Endothelial cell of umbilical vein (primary cell): Measurements from ENCODE around the gene TSR3. TPM values are rescaled to one million over a fixed set of nuclear protein-coding genes. Genes with fewer than 3 reads are reported as not detected.

ENCODE experiments used
- BruUV-seq: library from RNA; stranded (reverse); fragments of 400-500 nt; replicated peaks from 2 replicates; lab custom pipeline; 2021; lab: Mats Ljungman, UMichigan
- CTCF ChIA-PET: fragments of 300-600, 350-600 bp; sonication (Branson Sonifier 250); formaldehyde crosslinking; loops from one replicate; lab custom pipeline; 2021; ENCODE audit warnings: antibody characterized with exemption, inconsistent platforms; lab: Charles Lee
- POLR2A ChIA-PET: fragments of 300-600, 350-600 bp; sonication (Branson Sonifier 250); formaldehyde crosslinking; loops from one replicate; lab custom pipeline; 2021; ENCODE audit warnings: antibody characterized with exemption, inconsistent platforms; lab: Charles Lee
- DNase-seq: peaks from one replicate; pipeline ENCODE4 v3.0.0-alpha.2; 2011; ENCODE audit warnings: low read depth, low spot score
- FAIRE-seq: peaks from 2 replicates; lab custom pipeline; 2011; peaks lifted over from hg19 to GRCh38; lab: Jason Lieb, UNC
- H2AFZ ChIP-seq: 2 replicates; pipeline ENCODE4 v1.6.0; 2012; ENCODE audit warnings: low read depth, low read length, control low read depth, inconsistent platforms
- H3K27ac ChIP-seq: 2 replicates; pipeline ENCODE4 v1.5.1; 2011; ENCODE audit warnings: low read depth, mild to moderate bottlenecking, control low read depth, low read length, moderate library complexity; ENCODE audit not compliant: insufficient read depth
- H3K27me3 ChIP-seq, 2 experiments: 2 replicates each; pipeline versions ENCODE4 v1.6.0 to v1.6.1; 2011; ENCODE audit warnings: low read length in 2 of 2, mixed read lengths in 1 of 2; ENCODE audit not compliant: control insufficient read depth in 2 of 2, insufficient read depth in 2 of 2
- H3K36me3 ChIP-seq, 2 experiments: 2 replicates in 1 of 2; 3 replicates in 1 of 2; pipeline ENCODE4 v1.5.1; 2011; ENCODE audit warnings: low read length in 2 of 2, mild to moderate bottlenecking in 1 of 2, moderate library complexity in 1 of 2; ENCODE audit not compliant: control insufficient read depth in 2 of 2, insufficient read depth in 2 of 2; ENCODE audit errors: extremely low read depth in 1 of 2
- H3K4me1 ChIP-seq: 3 replicates; pipeline ENCODE4 v1.5.1; 2011; ENCODE audit warnings: mild to moderate bottlenecking, low read length; ENCODE audit not compliant: control insufficient read depth, insufficient read depth; ENCODE audit errors: extremely low read depth
- H3K4me2 ChIP-seq: 2 replicates; pipeline ENCODE4 v1.6.1; 2011; ENCODE audit warnings: low read length, control low read depth, mixed read lengths; ENCODE audit not compliant: insufficient read depth
- H3K4me3 ChIP-seq, 3 experiments: fragments of 200-600 bp in 1 of 3; sonication (generic), shearing (Covaris generic) in 1 of 3; replicated peaks in 1 of 3; 2 replicates each; pipeline ENCODE4 v1.5.1; 2011 to 2016; ENCODE audit warnings: control low read depth in 3 of 3, low read length in 3 of 3, mild to moderate bottlenecking in 2 of 3, inconsistent platforms in 1 of 3, low read depth in 1 of 3, moderate library complexity in 1 of 3; ENCODE audit not compliant: insufficient read depth in 1 of 3
- H3K79me2 ChIP-seq: 2 replicates; pipeline ENCODE4 v1.6.0; 2012; ENCODE audit warnings: low read length, inconsistent platforms; ENCODE audit not compliant: control insufficient read depth, insufficient read depth
- H3K9ac ChIP-seq: replicated peaks from 2 replicates; pipeline ENCODE3; 2011; ENCODE audit warnings: low read length, control low read depth; ENCODE audit not compliant: insufficient read depth; ENCODE audit errors: extremely low read depth
- H3K9me1 ChIP-seq: replicated peaks from 3 replicates; pipeline ENCODE4 v1.6.0; 2011; ENCODE audit warnings: mild to moderate bottlenecking, low read length; ENCODE audit not compliant: control insufficient read depth, insufficient read depth; ENCODE audit errors: extremely low read depth
- H3K9me3 ChIP-seq: replicated peaks from 2 replicates; pipeline ENCODE4 v1.5.1; 2012; ENCODE audit warnings: low read length, inconsistent platforms; ENCODE audit not compliant: control insufficient read depth, insufficient read depth
- H4K20me1 ChIP-seq: replicated peaks from 2 replicates; pipeline ENCODE3; 2011; ENCODE audit warnings: mild to moderate bottlenecking, low read length; ENCODE audit not compliant: control insufficient read depth, insufficient read depth; ENCODE audit errors: extremely low read depth
- CTCF ChIP-seq, 2 donors: IDR thresholded peaks; 1 replicate in 1 of 2; 2 replicates in 1 of 2; pipeline ENCODE4 v1.5.1; 2011; ENCODE audit warnings: low read length in 2 of 2, mild to moderate bottlenecking in 2 of 2, moderate library complexity in 2 of 2, control low read depth in 1 of 2, inconsistent platforms in 1 of 2, low read depth in 1 of 2; ENCODE audit not compliant: insufficient read depth in 1 of 2; ENCODE audit errors: extremely low read depth in 1 of 2
- EZH2 ChIP-seq: IDR thresholded peaks from 2 replicates; pipeline ENCODE4 v1.6.1; 2012; ENCODE audit warnings: borderline replicate concordance, low read depth, mild to moderate bottlenecking, moderate library complexity, low read length, inconsistent platforms; ENCODE audit not compliant: severe bottlenecking
- GATA2 ChIP-seq: IDR thresholded peaks from 2 replicates; pipeline ENCODE4 v1.7.0; 2011; ENCODE audit warnings: low read depth, mild to moderate bottlenecking, moderate library complexity, mixed read lengths, low read length; ENCODE audit not compliant: insufficient read length, insufficient read depth
- MYC ChIP-seq: IDR thresholded peaks from one replicate; pipeline ENCODE4 v1.6.1; 2011; ENCODE audit warnings: mild to moderate bottlenecking, low read depth, low read length
- POLR2AphosphoS5 ChIP-seq: IDR thresholded peaks from 2 replicates; pipeline ENCODE4 v1.6.1; 2012; ENCODE audit warnings: low read depth, mild to moderate bottlenecking, control low read depth, low read length, moderate library complexity; ENCODE audit not compliant: insufficient read depth
- dilution Hi-C: fragments of 300-500 bp; cut with MboI; formaldehyde crosslinking; loops from one replicate; pipeline ENCODE4 v1.15.0; 2019; ENCODE audit warnings: low sequenced_read_pairs; ENCODE audit not compliant: extremely low pct_ligation_motif_present
- intact Hi-C: fragments of 100-400 bp; cut with micrococcal nuclease; formaldehyde crosslinking; loops from one replicate; pipeline ENCODE4 v1.10.0; 2022
- polyA plus RNA-seq, 4 experiments: library from polyadenylated mRNA; depleted of rRNA in 3 of 4; stranded (reverse) in 3 of 4; unstranded in 1 of 4; fragments of >200 nt; gene quantifications; 2 replicates each; pipeline versions ENCODE4 v1.2.1 to v1.2.3, GENCODE V29; 2011 to 2012; ENCODE audit warnings: missing spikeins in 1 of 4
- total RNA-seq: library from RNA; stranded (reverse); gene quantifications from 2 replicates; pipeline ENCODE4 v1.2.3, GENCODE V29; 2021

TSR3 gene
- total and polyA plus RNA-seq, 2 donors (not counting 3 experiments of a cell fraction or from before 2014, with no cell fraction given), result 65.4 to 82.7 TPM

- H3K4me3 ChIP-seq, result no peak within 1 kb of the TSS
- peaks cover 12% of the 10 kb centered on the region for H3K4me1 ChIP-seq
- no peak for DNase-seq
- H2AFZ ChIP-seq, result no peak within 1 kb of the TSS
- H3K27ac ChIP-seq, result no peak within 1 kb of the TSS
- no peaks in the 10 kb centered on the region for H3K9me3 ChIP-seq
- dilution Hi-C loops, result no loop called here
- no peaks in the 10 kb centered on the region for H3K36me3 ChIP-seq
- ChIA-PET CTCF (interaction anchor here (1.4 kb wide), 1 partner anchor 32 kb away, joined by 5 read pairs; no protein-coding TSS in a partner anchor), POLR2A (no interaction called here)
- no peak for FAIRE-seq
- no peaks in the 10 kb centered on the region for H3K79me2 ChIP-seq
- BruUV-seq, result no TSS peak
- H4K20me1 ChIP-seq, result no peaks in the 10 kb centered on the region
- H3K9ac ChIP-seq, result no peak within 1 kb of the TSS
- intact Hi-C loops, result no loop called here
- no peak within 1 kb of the TSS for H3K4me2 ChIP-seq
- TF ChIP-seq GATA2, result no peak
- TF ChIP-seq EZH2, result peak; percentile 85
- no peak for TF ChIP-seq MYC
- TF ChIP-seq POLR2AphosphoS5, result no peak
- no peak for TF ChIP-seq CTCF (IDR thresholded peaks at IDR 0.05; ENCODE audit: extremely low read depth in 1 of 2, insufficient read depth in 1 of 2, low read depth in 1 of 2, low read length in 2 of 2)
- H3K27me3 ChIP-seq, result peaks cover 35 to 48% of the 10 kb centered on the region in 2 experiments
- no peaks in the 10 kb centered on the region for H3K9me1 ChIP-seq
Measured at GRCh38 chr16:1333149-1333812, 18.4 kb downstream of the TSR3 start, which contains the start of gene BAIAP3. Gene BAIAP3, plus strand, starts transcription at chr16:1333645. Its CDS starts 4,905 bp downstream, at chr16:1338550.
